H1 (cell line): ENCODE data around the gene MCF2L2. TPM values are rescaled to one million over a fixed set of nuclear protein-coding genes. Genes with fewer than 3 reads are reported as not detected.

Experiments
- NANOG ChIP-seq: IDR thresholded peaks from 2 replicates; pipeline ENCODE4 v1.6.1; 2011; ENCODE audit warnings: low read length, low read depth, mild to moderate bottlenecking, inconsistent platforms; ENCODE audit not compliant: insufficient read depth, poor library complexity, severe bottlenecking
- SAP30 ChIP-seq: fragments of 300-600 bp; sonication (generic); IDR thresholded peaks from 2 replicates; pipeline ENCODE4 v1.7.1; 2012; ENCODE audit warnings: low read length, moderate library complexity, mild to moderate bottlenecking, inconsistent platforms; ENCODE audit not compliant: insufficient read depth, insufficient replicate concordance
- polyA plus RNA-seq, 7 experiments: library from polyadenylated mRNA; depleted of rRNA in 3 of 7; stranded (reverse) in 5 of 7; unstranded in 2 of 7; fragments of >200 nt in 5 of 7; fragments of 200-250 nt in 2 of 7; gene quantifications; 1 replicate in 5 of 7; 2 replicates in 1 of 7; 4 replicates in 1 of 7; pipeline versions ENCODE4 v1.2.1 to v1.2.3, GENCODE V29; 2011 to 2013; ENCODE audit warnings: missing spikeins in 2 of 7, mixed read lengths in 2 of 7
- total RNA-seq: library from RNA; stranded (reverse); fragmentation: NEBNext Ultra II Directional; extraction: Animal tissue kit (Norgen Biotek cat#: 25700); gene quantifications from 2 replicates; pipeline ENCODE4 v1.2.1, GENCODE V29; 2021
- TF ChIP-seq, protein P1 (sequence below): fragments of 300-600 bp; sonication (generic); IDR thresholded peaks from 2 replicates; pipeline ENCODE4 v1.7.1; 2012; ENCODE audit warnings: low read length, moderate library complexity, mild to moderate bottlenecking, inconsistent platforms; ENCODE audit not compliant: insufficient replicate concordance
- TF ChIP-seq, protein P2 (sequence below): IDR thresholded peaks from 2 replicates; pipeline ENCODE4 v1.6.1; 2012; ENCODE audit warnings: low read length, inconsistent platforms

The MCF2L2 gene
- total and polyA plus RNA-seq, 2 of the 8 experiments (the other 6 are each of a cell fraction or from before 2014, with no cell fraction given): 4.1 to 13.7 TPM

DNA sequence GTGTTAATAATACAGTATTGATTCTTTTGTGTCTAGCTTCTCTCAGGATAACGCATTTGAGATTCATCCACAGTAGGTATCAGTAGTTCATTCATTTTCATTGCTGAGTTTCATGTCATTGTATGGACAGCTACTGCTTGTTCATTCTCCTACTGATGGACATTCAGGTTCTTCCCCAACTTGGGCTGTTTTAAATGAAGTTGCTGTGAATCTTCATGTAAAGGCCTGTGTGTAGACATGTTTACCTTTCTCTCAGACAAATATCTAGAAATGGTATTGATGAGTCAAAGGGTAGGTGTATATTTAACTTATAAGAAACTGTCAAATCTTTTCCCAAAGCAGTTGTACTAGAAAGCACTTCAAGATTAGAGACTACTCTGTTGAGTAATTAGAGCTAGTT, 26.7 kb downstream of the MCF2L2 start (continued):
- TF ChIP-seq, protein P1, sequence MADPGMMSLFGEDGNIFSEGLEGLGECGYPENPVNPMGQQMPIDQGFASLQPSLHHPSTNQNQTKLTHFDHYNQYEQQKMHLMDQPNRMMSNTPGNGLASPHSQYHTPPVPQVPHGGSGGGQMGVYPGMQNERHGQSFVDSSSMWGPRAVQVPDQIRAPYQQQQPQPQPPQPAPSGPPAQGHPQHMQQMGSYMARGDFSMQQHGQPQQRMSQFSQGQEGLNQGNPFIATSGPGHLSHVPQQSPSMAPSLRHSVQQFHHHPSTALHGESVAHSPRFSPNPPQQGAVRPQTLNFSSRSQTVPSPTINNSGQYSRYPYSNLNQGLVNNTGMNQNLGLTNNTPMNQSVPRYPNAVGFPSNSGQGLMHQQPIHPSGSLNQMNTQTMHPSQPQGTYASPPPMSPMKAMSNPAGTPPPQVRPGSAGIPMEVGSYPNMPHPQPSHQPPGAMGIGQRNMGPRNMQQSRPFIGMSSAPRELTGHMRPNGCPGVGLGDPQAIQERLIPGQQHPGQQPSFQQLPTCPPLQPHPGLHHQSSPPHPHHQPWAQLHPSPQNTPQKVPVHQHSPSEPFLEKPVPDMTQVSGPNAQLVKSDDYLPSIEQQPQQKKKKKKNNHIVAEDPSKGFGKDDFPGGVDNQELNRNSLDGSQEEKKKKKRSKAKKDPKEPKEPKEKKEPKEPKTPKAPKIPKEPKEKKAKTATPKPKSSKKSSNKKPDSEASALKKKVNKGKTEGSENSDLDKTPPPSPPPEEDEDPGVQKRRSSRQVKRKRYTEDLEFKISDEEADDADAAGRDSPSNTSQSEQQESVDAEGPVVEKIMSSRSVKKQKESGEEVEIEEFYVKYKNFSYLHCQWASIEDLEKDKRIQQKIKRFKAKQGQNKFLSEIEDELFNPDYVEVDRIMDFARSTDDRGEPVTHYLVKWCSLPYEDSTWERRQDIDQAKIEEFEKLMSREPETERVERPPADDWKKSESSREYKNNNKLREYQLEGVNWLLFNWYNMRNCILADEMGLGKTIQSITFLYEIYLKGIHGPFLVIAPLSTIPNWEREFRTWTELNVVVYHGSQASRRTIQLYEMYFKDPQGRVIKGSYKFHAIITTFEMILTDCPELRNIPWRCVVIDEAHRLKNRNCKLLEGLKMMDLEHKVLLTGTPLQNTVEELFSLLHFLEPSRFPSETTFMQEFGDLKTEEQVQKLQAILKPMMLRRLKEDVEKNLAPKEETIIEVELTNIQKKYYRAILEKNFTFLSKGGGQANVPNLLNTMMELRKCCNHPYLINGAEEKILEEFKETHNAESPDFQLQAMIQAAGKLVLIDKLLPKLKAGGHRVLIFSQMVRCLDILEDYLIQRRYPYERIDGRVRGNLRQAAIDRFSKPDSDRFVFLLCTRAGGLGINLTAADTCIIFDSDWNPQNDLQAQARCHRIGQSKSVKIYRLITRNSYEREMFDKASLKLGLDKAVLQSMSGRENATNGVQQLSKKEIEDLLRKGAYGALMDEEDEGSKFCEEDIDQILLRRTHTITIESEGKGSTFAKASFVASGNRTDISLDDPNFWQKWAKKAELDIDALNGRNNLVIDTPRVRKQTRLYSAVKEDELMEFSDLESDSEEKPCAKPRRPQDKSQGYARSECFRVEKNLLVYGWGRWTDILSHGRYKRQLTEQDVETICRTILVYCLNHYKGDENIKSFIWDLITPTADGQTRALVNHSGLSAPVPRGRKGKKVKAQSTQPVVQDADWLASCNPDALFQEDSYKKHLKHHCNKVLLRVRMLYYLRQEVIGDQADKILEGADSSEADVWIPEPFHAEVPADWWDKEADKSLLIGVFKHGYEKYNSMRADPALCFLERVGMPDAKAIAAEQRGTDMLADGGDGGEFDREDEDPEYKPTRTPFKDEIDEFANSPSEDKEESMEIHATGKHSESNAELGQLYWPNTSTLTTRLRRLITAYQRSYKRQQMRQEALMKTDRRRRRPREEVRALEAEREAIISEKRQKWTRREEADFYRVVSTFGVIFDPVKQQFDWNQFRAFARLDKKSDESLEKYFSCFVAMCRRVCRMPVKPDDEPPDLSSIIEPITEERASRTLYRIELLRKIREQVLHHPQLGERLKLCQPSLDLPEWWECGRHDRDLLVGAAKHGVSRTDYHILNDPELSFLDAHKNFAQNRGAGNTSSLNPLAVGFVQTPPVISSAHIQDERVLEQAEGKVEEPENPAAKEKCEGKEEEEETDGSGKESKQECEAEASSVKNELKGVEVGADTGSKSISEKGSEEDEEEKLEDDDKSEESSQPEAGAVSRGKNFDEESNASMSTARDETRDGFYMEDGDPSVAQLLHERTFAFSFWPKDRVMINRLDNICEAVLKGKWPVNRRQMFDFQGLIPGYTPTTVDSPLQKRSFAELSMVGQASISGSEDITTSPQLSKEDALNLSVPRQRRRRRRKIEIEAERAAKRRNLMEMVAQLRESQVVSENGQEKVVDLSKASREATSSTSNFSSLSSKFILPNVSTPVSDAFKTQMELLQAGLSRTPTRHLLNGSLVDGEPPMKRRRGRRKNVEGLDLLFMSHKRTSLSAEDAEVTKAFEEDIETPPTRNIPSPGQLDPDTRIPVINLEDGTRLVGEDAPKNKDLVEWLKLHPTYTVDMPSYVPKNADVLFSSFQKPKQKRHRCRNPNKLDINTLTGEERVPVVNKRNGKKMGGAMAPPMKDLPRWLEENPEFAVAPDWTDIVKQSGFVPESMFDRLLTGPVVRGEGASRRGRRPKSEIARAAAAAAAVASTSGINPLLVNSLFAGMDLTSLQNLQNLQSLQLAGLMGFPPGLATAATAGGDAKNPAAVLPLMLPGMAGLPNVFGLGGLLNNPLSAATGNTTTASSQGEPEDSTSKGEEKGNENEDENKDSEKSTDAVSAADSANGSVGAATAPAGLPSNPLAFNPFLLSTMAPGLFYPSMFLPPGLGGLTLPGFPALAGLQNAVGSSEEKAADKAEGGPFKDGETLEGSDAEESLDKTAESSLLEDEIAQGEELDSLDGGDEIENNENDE: no peak
- TF ChIP-seq NANOG (no peak), SAP30 (no peak)
- TF ChIP-seq, protein P2, sequence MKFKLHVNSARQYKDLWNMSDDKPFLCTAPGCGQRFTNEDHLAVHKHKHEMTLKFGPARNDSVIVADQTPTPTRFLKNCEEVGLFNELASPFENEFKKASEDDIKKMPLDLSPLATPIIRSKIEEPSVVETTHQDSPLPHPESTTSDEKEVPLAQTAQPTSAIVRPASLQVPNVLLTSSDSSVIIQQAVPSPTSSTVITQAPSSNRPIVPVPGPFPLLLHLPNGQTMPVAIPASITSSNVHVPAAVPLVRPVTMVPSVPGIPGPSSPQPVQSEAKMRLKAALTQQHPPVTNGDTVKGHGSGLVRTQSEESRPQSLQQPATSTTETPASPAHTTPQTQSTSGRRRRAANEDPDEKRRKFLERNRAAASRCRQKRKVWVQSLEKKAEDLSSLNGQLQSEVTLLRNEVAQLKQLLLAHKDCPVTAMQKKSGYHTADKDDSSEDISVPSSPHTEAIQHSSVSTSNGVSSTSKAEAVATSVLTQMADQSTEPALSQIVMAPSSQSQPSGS: no peak
